Measurements from ENCODE around the gene PES1. TPM values are rescaled to one million over a fixed set of nuclear protein-coding genes. Genes with fewer than 3 reads are reported as not detected.
"Not testable (repeated sequence)": the region's sequence is repeated elsewhere in the genome, so short reads cannot be mapped to it uniquely, and the experiment has no call there.

PES1 gene
- total RNA-seq, 8 experiments from 2014 or later = 78.6 to 142 (median 105) TPM

- ATAC-seq (replicated peaks in 6 of 8) = peak in 1 of 8 experiments; percentile 15
- Histone ChIP-seq H3K27ac (no peak overlapping the region), H3K4me1 (replicated peaks in 1 of 2) (peaks cover 0 to 3% of the 10 kb centered on the region in 2 donors), H3K4me3 (no peak overlapping the region)
- in situ Hi-C loops (cut with MboI; ENCODE audit: low pct_unique_long_range_greater_than_20kb in 2 of 9, low sequenced_read_pairs in 9 of 9, unreplicated experiment in 9 of 9) = no loop called here
- WGBS, 10 experiments = 40 to 80% (median 67%) methylated on average over 1 to 6 of the region's 6 CpGs; no CpG with 5 or more reads in 4 of the 10 experiments
These were observed 35.3 kb downstream of the PES1 start for GRCh38 chr22:30556388-30556787.

GRCh38 chr22:30555282-30556210, 36.2 kb downstream of the PES1 start:
- 85 to 95% (median 93%) methylated on average over 10 to 54 of the region's 73 CpGs; no CpG with 5 or more reads in 4 of the 10 experiments for WGBS, 10 experiments
- in situ Hi-C loops (cut with MboI; ENCODE audit: low pct_unique_long_range_greater_than_20kb in 2 of 9, low sequenced_read_pairs in 9 of 9, unreplicated experiment in 9 of 9) = no loop called here
- H3K27ac ChIP-seq = no peak overlapping the region
- H3K4me1 ChIP-seq (replicated peaks in 1 of 2) = peaks cover 0 to 3% of the 10 kb centered on the region in 2 donors
- H3K4me3 ChIP-seq = no peak overlapping the region
- ATAC-seq (replicated peaks in 6 of 8) = no peak

GRCh38 chr22:30553971-30554370, 37.7 kb downstream of the PES1 start:
- no peak for ATAC-seq (replicated peaks in 6 of 8)
- in situ Hi-C loops (cut with MboI; ENCODE audit: low pct_unique_long_range_greater_than_20kb in 2 of 9, low sequenced_read_pairs in 9 of 9, unreplicated experiment in 9 of 9) = no loop called here
- H3K27ac ChIP-seq = no peak overlapping the region

GRCh38 chr22:30552719-30553118, 39.0 kb downstream of the PES1 start:
- in situ Hi-C loops (cut with MboI; ENCODE audit: low pct_unique_long_range_greater_than_20kb in 2 of 9, low sequenced_read_pairs in 9 of 9, unreplicated experiment in 9 of 9) = no loop called here
- 0 to 40% (median 0%) methylated on average over 1 of the region's 1 CpG; no CpG with 5 or more reads in 7 of the 10 experiments for WGBS, 10 experiments

More at GRCh38 chr22:30553971-30554370, 37.7 kb downstream of the PES1 start:
- 57% methylated on average over 2 of the region's 7 CpGs; no CpG with 5 or more reads in 9 of the 10 experiments for WGBS, 10 experiments
- Histone ChIP-seq H3K4me3 (no peak overlapping the region), H3K4me1 (replicated peaks in 1 of 2) (no peaks in the 10 kb centered on the region)

GRCh38 chr22:30551813-30552212, 39.9 kb downstream of the PES1 start:
- in situ Hi-C loops (cut with MboI; ENCODE audit: low pct_unique_long_range_greater_than_20kb in 2 of 9, low sequenced_read_pairs in 9 of 9, unreplicated experiment in 9 of 9); ATAC-seq (replicated peaks in 6 of 8): not testable (repeated sequence)
- WGBS, 10 experiments = 0 to 94% (median 80%) methylated on average over 1 to 3 of the region's 3 CpGs; no CpG with 5 or more reads in 3 of the 10 experiments

More at GRCh38 chr22:30552719-30553118, 39.0 kb downstream of the PES1 start:
- no peak for ATAC-seq (replicated peaks in 6 of 8)
- Histone ChIP-seq H3K4me3 (no peak overlapping the region), H3K4me1 (replicated peaks in 1 of 2) (no peaks in the 10 kb centered on the region), H3K27ac (no peak overlapping the region)

GRCh38 chr22:30547188-30547587, 44.5 kb downstream of the PES1 start:
- in situ Hi-C loops (cut with MboI; ENCODE audit: low pct_unique_long_range_greater_than_20kb in 2 of 9, low sequenced_read_pairs in 9 of 9, unreplicated experiment in 9 of 9) = no loop called here
- ATAC-seq (replicated peaks in 6 of 8) = no peak
- WGBS, 10 experiments = 53 to 87% (median 80%) methylated on average over 1 to 4 of the region's 4 CpGs; no CpG with 5 or more reads in 3 of the 10 experiments
- Histone ChIP-seq H3K4me3 (no peak overlapping the region), H3K4me1 (replicated peaks in 1 of 2) (peaks cover 0 to 7% of the 10 kb centered on the region in 2 donors), H3K27ac (no peak overlapping the region)

More at GRCh38 chr22:30551813-30552212, 39.9 kb downstream of the PES1 start:
- not testable (repeated sequence) for H3K27ac ChIP-seq; H3K4me3 ChIP-seq; H3K4me1 ChIP-seq (replicated peaks in 1 of 2)

GRCh38 chr22:30546616-30547015, 45.1 kb downstream of the PES1 start, which contains the start of gene SEC14L6:
SEC14L6 (minus strand) TSS chr22:30546741; CDS start chr22:30546682, 59 bp downstream.
- Histone ChIP-seq H3K4me1 (replicated peaks in 1 of 2) (peaks cover 0 to 7% of the 10 kb centered on the region in 2 donors), H3K27ac (no peak within 1 kb of the TSS), H3K4me3 (no peak within 1 kb of the TSS)
- ATAC-seq (replicated peaks in 6 of 8) = no peak
- 13 to 100% (median 81%) methylated on average over 1 to 5 of the region's 7 CpGs; no CpG with 5 or more reads in 4 of the 10 experiments for WGBS, 10 experiments
- in situ Hi-C loops (cut with MboI; ENCODE audit: low pct_unique_long_range_greater_than_20kb in 2 of 9, low sequenced_read_pairs in 9 of 9, unreplicated experiment in 9 of 9) = no loop called here

- in situ Hi-C loops (cut with MboI; ENCODE audit: low pct_unique_long_range_greater_than_20kb in 2 of 9, low sequenced_read_pairs in 9 of 9, unreplicated experiment in 9 of 9) = no loop called here
- peak overlapping the region in 3 of 5 donors; percentile 24 to 36 (median 36) for H3K4me3 ChIP-seq
- peak in 1 of 8 experiments; percentile 14 for ATAC-seq (replicated peaks in 6 of 8)
- WGBS, 10 experiments = 50 to 100% (median 86%) methylated on average over 2 to 4 of the region's 12 CpGs; no CpG with 5 or more reads in 7 of the 10 experiments
- no peak overlapping the region for H3K27ac ChIP-seq
- peaks cover 0 to 7% of the 10 kb centered on the region in 2 donors for H3K4me1 ChIP-seq (replicated peaks in 1 of 2)
These were observed 48.9 kb downstream of the PES1 start for GRCh38 chr22:30542811-30543188.

- no peak overlapping the region for H3K27ac ChIP-seq
- H3K4me1 ChIP-seq (replicated peaks in 1 of 2) = peaks cover 0 to 7% of the 10 kb centered on the region in 2 donors
- peak; percentile 57 to 87 (median 76) for ATAC-seq (replicated peaks in 6 of 8)
- 0 to 20% methylated on average over 2 to 6 of the region's 64 CpGs; no CpG with 5 or more reads in 8 of the 10 experiments for WGBS, 10 experiments
- peak overlapping the region; percentile 4 to 36 (median 24) for H3K4me3 ChIP-seq
- in situ Hi-C loops (cut with MboI; ENCODE audit: low pct_unique_long_range_greater_than_20kb in 2 of 9, low sequenced_read_pairs in 9 of 9, unreplicated experiment in 9 of 9) = no loop called here
These were observed 49.5 kb downstream of the PES1 start for GRCh38 chr22:30541961-30542810.

GRCh38 chr22:30541511-30541910, 50.2 kb downstream of the PES1 start:
- peak overlapping the region in 1 of 5 donors; percentile 24 for H3K4me3 ChIP-seq
- H3K4me1 ChIP-seq (replicated peaks in 1 of 2); H3K27ac ChIP-seq; in situ Hi-C loops (cut with MboI; ENCODE audit: low pct_unique_long_range_greater_than_20kb in 2 of 9, low sequenced_read_pairs in 9 of 9, unreplicated experiment in 9 of 9): not testable (repeated sequence)
- ATAC-seq (replicated peaks in 6 of 8) = peak in 1 of 8 experiments; percentile 6
- WGBS, 10 experiments = 82 to 100% (median 100%) methylated on average over 1 to 2 of the region's 3 CpGs; no CpG with 5 or more reads in 6 of the 10 experiments

GRCh38 chr22:30539368-30539767, 52.3 kb downstream of the PES1 start:
- no peak overlapping the region for H3K27ac ChIP-seq
- in situ Hi-C loops (cut with MboI; ENCODE audit: low pct_unique_long_range_greater_than_20kb in 2 of 9, low sequenced_read_pairs in 9 of 9, unreplicated experiment in 9 of 9) = no loop called here
- H3K4me3 ChIP-seq = no peak overlapping the region
- ATAC-seq (replicated peaks in 6 of 8) = no peak
- peaks cover 0 to 7% of the 10 kb centered on the region in 2 donors for H3K4me1 ChIP-seq (replicated peaks in 1 of 2)
- WGBS, 10 experiments = 83 to 100% (median 100%) methylated on average over 1 of the region's 1 CpG; no CpG with 5 or more reads in 6 of the 10 experiments

GRCh38 chr22:30538280-30538679, 53.4 kb downstream of the PES1 start:
- Histone ChIP-seq H3K4me1 (replicated peaks in 1 of 2) (peaks cover 0 to 7% of the 10 kb centered on the region in 2 donors), H3K4me3 (no peak overlapping the region), H3K27ac (no peak overlapping the region)
- in situ Hi-C loops (cut with MboI; ENCODE audit: low pct_unique_long_range_greater_than_20kb in 2 of 9, low sequenced_read_pairs in 9 of 9, unreplicated experiment in 9 of 9) = no loop called here
- WGBS, 10 experiments = 40 to 100% (median 91%) methylated on average over 1 to 4 of the region's 6 CpGs; no CpG with 5 or more reads in 3 of the 10 experiments
- peak in 1 of 8 experiments; percentile 5 for ATAC-seq (replicated peaks in 6 of 8)
